AG09309 (cell line): Measurements from ENCODE around the gene SPIRE1.

ENCODE experiments used
- DNase-seq: peaks from one replicate; pipeline ENCODE4 v3.0.0-alpha.2; 2010; ENCODE audit warnings: low read depth
- H3K4me3 ChIP-seq: 2 replicates; pipeline ENCODE4 v1.5.1; 2011; ENCODE audit warnings: mild to moderate bottlenecking, low read depth, low read length, moderate library complexity; ENCODE audit not compliant: control insufficient read depth
- TF ChIP-seq, protein P1 (sequence below): IDR thresholded peaks from 2 replicates; pipeline ENCODE4 v1.5.1; 2011; ENCODE audit warnings: mild to moderate bottlenecking, low read depth, low read length, inconsistent platforms; ENCODE audit not compliant: insufficient read depth, control insufficient read depth; ENCODE audit errors: missing control alignments

Gene SPIRE1

GRCh38 chr18:12658426-12659138 is 675 bp upstream of the SPIRE1 start:
- peak overlapping the region; percentile 64 for H3K4me3 ChIP-seq
- no peak for DNase-seq
- TF ChIP-seq, protein P1, sequence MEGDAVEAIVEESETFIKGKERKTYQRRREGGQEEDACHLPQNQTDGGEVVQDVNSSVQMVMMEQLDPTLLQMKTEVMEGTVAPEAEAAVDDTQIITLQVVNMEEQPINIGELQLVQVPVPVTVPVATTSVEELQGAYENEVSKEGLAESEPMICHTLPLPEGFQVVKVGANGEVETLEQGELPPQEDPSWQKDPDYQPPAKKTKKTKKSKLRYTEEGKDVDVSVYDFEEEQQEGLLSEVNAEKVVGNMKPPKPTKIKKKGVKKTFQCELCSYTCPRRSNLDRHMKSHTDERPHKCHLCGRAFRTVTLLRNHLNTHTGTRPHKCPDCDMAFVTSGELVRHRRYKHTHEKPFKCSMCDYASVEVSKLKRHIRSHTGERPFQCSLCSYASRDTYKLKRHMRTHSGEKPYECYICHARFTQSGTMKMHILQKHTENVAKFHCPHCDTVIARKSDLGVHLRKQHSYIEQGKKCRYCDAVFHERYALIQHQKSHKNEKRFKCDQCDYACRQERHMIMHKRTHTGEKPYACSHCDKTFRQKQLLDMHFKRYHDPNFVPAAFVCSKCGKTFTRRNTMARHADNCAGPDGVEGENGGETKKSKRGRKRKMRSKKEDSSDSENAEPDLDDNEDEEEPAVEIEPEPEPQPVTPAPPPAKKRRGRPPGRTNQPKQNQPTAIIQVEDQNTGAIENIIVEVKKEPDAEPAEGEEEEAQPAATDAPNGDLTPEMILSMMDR: no peak

DNA sequence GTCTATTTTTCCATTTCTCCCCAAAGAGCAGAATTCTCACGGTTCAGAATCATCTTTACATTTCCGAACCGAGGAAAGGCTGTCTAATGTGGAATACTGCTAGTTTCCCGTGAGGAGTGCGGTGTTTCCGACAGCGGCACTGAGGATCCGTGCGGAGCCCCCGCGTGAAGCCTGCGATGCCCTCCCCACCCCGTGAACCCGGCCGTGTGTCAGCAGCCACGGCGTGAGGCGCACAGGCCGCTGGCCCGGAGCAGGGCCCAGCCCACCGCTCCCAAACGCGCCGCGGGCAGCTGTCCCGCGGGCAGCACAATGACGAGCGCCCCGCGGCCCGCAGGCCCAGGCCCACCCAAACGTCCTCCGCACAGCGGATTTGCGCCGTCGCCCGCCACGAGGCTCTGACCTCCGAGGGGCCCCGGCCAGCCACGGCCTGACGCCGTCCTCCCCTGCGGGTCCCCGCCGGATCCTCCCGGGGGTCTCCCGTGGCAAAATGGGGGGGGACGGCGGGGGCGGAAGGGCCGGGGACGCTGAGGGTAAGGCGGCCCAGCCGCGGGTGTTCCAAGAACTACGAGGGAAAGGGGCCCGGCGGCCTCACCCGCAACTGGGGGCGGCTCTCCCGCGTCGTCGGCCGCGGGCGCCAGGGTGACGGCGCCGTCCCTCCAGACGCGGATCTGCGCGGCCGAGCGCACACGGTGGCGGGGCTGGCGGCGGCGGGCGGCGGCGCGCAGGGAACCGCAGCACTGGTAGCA is 796 bp downstream of the SPIRE1 start:
- DNase-seq: no peak
- H3K4me3 ChIP-seq: peak overlapping the region; percentile 64
- TF ChIP-seq, protein P1: no peak

GRCh38 chr18:12656605-12656937 is 1.3 kb downstream of the SPIRE1 start:
- TF ChIP-seq, protein P1: no peak
- H3K4me3 ChIP-seq: peak overlapping the region; percentile 64
- no peak for DNase-seq

GRCh38 chr18:12654971-12655370 is 2.9 kb downstream of the SPIRE1 start:
- no peak for DNase-seq
- H3K4me3 ChIP-seq: no peak overlapping the region
- TF ChIP-seq, protein P1: no peak

GRCh38 chr18:12652861-12653401 is 5.0 kb downstream of the SPIRE1 start:
- H3K4me3 ChIP-seq: no peak overlapping the region
- DNase-seq: no peak
- TF ChIP-seq, protein P1: no peak

DNA sequence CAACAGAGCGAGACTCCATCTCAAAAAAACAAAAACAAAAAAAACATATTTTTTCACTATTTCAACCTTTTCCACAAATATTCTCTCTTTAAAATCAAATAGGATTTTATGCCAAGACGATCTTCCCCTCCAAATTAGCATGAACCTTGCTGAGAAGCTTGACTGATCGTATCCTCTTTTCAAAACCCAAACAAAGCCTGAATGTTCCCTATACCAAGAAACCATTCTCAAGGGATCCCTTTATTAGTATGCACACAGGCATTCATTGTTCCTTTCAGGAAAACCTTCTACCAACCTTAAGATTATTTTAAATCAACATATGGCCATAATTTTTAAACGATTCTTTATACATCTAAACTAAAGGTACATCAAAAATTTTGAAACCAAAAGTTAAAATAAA is 6.3 kb downstream of the SPIRE1 start:
- DNase-seq: no peak
- H3K4me3 ChIP-seq: no peak overlapping the region
- TF ChIP-seq, protein P1: no peak
